ENCODE results near the gene USP33. TPM values are rescaled to one million over a fixed set of nuclear protein-coding genes. Genes with fewer than 3 reads are reported as not detected.

USP33 gene
- total and polyA plus RNA-seq, 2 of the 13 experiments (the other 11 are each of a cell fraction or from before 2014, with no cell fraction given): 32.0 to 49.1 TPM

- TF ChIP-seq, protein P1, sequence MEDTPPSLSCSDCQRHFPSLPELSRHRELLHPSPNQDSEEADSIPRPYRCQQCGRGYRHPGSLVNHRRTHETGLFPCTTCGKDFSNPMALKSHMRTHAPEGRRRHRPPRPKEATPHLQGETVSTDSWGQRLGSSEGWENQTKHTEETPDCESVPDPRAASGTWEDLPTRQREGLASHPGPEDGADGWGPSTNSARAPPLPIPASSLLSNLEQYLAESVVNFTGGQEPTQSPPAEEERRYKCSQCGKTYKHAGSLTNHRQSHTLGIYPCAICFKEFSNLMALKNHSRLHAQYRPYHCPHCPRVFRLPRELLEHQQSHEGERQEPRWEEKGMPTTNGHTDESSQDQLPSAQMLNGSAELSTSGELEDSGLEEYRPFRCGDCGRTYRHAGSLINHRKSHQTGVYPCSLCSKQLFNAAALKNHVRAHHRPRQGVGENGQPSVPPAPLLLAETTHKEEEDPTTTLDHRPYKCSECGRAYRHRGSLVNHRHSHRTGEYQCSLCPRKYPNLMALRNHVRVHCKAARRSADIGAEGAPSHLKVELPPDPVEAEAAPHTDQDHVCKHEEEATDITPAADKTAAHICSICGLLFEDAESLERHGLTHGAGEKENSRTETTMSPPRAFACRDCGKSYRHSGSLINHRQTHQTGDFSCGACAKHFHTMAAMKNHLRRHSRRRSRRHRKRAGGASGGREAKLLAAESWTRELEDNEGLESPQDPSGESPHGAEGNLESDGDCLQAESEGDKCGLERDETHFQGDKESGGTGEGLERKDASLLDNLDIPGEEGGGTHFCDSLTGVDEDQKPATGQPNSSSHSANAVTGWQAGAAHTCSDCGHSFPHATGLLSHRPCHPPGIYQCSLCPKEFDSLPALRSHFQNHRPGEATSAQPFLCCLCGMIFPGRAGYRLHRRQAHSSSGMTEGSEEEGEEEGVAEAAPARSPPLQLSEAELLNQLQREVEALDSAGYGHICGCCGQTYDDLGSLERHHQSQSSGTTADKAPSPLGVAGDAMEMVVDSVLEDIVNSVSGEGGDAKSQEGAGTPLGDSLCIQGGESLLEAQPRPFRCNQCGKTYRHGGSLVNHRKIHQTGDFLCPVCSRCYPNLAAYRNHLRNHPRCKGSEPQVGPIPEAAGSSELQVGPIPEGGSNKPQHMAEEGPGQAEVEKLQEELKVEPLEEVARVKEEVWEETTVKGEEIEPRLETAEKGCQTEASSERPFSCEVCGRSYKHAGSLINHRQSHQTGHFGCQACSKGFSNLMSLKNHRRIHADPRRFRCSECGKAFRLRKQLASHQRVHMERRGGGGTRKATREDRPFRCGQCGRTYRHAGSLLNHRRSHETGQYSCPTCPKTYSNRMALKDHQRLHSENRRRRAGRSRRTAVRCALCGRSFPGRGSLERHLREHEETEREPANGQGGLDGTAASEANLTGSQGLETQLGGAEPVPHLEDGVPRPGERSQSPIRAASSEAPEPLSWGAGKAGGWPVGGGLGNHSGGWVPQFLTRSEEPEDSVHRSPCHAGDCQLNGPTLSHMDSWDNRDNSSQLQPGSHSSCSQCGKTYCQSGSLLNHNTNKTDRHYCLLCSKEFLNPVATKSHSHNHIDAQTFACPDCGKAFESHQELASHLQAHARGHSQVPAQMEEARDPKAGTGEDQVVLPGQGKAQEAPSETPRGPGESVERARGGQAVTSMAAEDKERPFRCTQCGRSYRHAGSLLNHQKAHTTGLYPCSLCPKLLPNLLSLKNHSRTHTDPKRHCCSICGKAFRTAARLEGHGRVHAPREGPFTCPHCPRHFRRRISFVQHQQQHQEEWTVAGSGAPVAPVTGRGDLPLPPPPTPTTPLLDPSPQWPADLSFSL (CRISPR knock-in tag; IDR thresholded peaks at IDR 0.05): no peak
- TF ChIP-seq PBX3 (CRISPR knock-in tag; IDR thresholded peaks at IDR 0.05; ENCODE audit: borderline replicate concordance) (no peak), ZSCAN22 (CRISPR knock-in tag; IDR thresholded peaks at IDR 0.05) (no peak), NCOA2 (CRISPR knock-in tag; IDR thresholded peaks at IDR 0.05) (no peak), ATF6 (CRISPR knock-in tag; conservative IDR thresholded peaks at IDR 0.05) (no peak), RNF219 (CRISPR knock-in tag; IDR thresholded peaks at IDR 0.05) (no peak), GATAD1 (CRISPR knock-in tag; IDR thresholded peaks at IDR 0.05) (no peak), GZF1 (CRISPR knock-in tag; IDR thresholded peaks at IDR 0.05) (no peak)
- TF ChIP-seq, protein P2, sequence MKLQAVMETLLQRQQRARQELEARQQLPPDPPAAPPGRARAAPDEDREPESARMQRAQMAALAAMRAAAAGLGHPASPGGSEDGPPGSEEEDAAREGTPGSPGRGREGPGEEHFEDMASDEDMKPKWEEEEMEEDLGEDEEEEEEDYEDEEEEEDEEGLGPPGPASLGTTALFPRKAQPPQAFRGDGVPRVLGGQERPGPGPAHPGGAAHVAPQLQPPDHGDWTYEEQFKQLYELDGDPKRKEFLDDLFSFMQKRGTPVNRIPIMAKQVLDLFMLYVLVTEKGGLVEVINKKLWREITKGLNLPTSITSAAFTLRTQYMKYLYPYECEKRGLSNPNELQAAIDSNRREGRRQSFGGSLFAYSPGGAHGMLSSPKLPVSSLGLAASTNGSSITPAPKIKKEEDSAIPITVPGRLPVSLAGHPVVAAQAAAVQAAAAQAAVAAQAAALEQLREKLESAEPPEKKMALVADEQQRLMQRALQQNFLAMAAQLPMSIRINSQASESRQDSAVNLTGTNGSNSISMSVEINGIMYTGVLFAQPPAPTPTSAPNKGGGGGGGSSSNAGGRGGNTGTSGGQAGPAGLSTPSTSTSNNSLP (IDR thresholded peaks at IDR 0.05; ENCODE audit: low read depth, low read length): no peak
- TF ChIP-seq, protein P3, sequence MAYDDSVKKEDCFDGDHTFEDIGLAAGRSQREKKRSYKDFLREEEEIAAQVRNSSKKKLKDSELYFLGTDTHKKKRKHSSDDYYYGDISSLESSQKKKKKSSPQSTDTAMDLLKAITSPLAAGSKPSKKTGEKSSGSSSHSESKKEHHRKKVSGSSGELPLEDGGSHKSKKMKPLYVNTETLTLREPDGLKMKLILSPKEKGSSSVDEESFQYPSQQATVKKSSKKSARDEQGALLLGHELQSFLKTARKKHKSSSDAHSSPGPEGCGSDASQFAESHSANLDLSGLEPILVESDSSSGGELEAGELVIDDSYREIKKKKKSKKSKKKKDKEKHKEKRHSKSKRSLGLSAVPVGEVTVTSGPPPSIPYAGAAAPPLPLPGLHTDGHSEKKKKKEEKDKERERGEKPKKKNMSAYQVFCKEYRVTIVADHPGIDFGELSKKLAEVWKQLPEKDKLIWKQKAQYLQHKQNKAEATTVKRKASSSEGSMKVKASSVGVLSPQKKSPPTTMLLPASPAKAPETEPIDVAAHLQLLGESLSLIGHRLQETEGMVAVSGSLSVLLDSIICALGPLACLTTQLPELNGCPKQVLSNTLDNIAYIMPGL (CRISPR knock-in tag; IDR thresholded peaks at IDR 0.05; ENCODE audit: borderline replicate concordance in 1 of 2, low read depth in 1 of 2): peak; percentile 88 to 94
These were observed 76.2 kb downstream of the USP33 start (continued) for GRCh38 chr1:77683160-77684148.
